GM13976 (cell line): ENCODE measurements around the gene KCNMA1.

Experiments
- DNase-seq: peaks from one replicate; pipeline ENCODE4 v3.0.0; 2012; ENCODE audit warnings: low spot score
- in situ Hi-C: fragments of 300-500 bp; cut with MboI; formaldehyde crosslinking; loops from one replicate; pipeline ENCODE4 v1.12.0; 2022; ENCODE audit warnings: low sequenced_read_pairs, mixed read lengths, inconsistent platforms; ENCODE audit not compliant: unreplicated experiment
- TF ChIP-seq, protein P1 (sequence below): IDR thresholded peaks from 2 replicates; pipeline ENCODE4 v1.5.1; 2012; ENCODE audit warnings: borderline replicate concordance, mild to moderate bottlenecking; ENCODE audit not compliant: insufficient read depth; ENCODE audit errors: extremely low read depth, missing control alignments, control extremely low read depth

KCNMA1 gene

DNA sequence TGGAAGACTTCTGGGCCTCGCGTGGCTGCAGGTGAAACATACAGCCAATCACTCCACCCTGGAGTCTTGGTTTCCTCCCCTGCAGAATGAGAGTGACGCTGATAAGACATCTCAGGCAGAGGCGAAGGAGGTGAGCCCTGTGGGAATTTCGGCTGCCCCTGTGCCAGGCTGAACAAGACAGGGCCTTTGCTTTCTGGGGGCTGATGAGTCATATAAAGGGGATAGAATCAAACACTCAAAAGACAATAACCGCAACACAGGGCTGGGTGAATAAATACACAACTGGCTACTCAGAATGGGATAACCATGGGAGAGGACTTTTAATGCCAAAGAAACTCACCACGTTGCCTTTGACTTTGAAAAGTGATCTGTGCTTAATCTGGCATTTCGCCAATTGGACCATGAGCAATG is 143.8 kb downstream of the KCNMA1 start:
- DNase-seq: no peak
- TF ChIP-seq, protein P1, sequence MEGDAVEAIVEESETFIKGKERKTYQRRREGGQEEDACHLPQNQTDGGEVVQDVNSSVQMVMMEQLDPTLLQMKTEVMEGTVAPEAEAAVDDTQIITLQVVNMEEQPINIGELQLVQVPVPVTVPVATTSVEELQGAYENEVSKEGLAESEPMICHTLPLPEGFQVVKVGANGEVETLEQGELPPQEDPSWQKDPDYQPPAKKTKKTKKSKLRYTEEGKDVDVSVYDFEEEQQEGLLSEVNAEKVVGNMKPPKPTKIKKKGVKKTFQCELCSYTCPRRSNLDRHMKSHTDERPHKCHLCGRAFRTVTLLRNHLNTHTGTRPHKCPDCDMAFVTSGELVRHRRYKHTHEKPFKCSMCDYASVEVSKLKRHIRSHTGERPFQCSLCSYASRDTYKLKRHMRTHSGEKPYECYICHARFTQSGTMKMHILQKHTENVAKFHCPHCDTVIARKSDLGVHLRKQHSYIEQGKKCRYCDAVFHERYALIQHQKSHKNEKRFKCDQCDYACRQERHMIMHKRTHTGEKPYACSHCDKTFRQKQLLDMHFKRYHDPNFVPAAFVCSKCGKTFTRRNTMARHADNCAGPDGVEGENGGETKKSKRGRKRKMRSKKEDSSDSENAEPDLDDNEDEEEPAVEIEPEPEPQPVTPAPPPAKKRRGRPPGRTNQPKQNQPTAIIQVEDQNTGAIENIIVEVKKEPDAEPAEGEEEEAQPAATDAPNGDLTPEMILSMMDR: no peak
- in situ Hi-C loops: no loop called here

DNA sequence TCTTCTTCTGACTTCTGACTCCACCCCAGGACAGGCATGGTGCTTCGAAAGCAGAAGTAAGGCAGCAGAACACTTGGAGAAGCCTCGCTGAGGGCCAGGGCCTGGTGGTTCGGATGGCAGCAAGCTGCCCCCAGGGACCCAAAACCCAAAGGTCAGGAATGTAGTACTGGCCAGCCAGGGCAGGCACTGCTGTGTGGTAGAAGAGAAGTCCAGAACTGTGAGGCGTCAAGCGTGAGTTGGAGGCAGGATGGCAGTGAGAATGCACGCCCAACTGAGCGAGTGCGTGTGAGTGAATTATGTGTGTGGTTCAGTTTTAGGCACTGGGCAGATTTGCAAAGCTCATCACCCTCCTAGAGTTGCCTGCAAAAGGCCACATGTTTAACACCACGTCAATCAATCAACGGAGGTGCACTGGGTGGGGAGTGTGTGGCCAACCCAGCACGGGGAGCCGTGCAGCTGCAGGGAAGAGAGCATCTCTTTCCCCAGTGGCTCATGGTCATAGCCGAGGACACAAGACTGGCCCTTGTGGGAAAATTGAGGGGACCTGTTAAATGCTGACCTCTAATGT is 144.3 kb downstream of the KCNMA1 start:
- no peak for DNase-seq
- TF ChIP-seq, protein P1: no peak
- in situ Hi-C loops: no loop called here

DNA sequence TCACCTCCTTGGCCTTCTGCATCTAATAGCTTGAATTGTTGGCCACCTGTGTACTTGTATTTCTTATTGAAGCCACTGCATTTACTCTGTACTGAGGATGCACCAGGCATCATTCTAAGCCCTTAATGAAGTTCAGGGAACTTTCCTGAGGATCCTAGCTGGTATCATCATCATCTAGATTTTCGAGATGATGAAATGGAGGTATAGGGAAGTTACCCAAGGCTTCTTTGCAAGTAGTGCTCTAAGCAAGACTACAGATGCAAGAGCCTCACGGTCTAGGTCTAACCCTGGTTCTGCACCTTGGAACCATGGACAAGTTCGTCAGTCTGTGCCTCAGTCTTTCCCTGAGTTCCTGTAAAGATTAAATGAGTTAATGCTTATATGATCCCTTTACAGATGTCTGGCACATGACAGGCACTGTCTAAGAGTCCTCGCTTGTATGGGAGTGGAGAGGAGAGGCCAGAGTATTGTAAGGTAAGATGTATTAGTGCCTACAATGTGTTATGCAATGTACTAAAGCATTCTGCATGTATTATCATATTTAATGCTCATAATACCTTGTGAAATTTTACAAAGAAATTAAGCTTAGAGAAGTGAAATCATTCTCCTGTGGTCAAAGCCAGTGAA is 145.1 kb downstream of the KCNMA1 start:
- in situ Hi-C loops: no loop called here

DNA sequence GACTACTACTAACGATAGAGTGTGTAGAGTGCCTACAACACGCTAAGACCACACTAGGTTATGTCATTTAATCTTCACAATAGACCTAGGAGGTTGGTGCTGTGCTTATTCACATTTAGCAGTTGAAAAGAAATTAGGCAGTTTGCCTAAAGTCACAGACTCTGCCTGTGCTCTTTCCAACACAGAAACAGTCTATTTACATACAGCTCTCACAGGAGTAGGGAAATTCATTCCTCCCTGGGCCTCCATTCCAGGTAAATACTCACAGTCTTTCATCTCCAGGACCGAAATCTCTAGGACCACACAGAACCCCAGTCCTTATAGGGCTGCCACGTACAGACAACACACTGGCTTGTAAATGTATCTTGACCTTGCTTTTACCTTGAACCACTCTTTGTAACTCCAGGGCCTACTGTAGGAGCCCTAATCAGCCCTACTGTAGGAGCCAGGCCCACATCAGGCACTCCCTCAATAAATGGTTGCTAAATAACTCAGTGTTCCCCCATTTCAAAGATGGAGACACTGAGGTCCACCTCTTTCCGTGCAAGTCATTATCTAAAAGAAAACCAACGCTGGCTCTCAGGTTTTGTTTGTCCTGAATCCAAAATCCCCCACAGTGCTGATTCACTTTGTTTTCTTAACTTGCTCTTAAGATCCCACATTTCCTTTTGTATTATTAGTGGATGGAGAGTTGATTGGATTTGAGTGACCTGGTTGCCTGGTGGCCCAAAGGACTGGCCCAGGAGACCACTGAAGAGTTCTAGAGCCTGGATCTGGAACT is 146.9 kb downstream of the KCNMA1 start:
- TF ChIP-seq, protein P1: no peak
- no peak for DNase-seq
- in situ Hi-C loops: no loop called here

More for the DNA sequence above, 145.1 kb downstream of the KCNMA1 start:
- TF ChIP-seq, protein P1: no peak
- no peak for DNase-seq

DNA sequence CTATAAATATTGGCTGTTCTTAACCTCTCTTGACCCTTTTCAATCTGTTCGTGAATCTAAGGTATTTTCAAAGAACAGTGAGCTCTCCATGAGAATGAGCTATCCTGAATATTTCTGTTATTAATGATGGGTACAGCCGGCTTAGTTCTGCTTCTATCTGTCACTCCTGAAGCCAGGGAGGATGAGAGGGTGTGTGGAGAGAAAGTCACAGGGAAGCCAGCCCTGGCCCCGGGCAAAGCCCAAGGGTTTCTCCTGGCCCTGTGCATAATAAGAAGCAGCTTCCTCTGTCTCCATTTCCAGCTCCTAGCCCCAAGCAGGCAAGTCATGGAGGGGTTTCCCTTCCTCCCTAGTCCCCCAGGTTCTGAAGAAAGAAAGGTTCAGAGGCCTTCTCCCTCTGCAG is 151.1 kb downstream of the KCNMA1 start:
- in situ Hi-C loops: no loop called here
- TF ChIP-seq, protein P1: no peak
- no peak for DNase-seq

DNA sequence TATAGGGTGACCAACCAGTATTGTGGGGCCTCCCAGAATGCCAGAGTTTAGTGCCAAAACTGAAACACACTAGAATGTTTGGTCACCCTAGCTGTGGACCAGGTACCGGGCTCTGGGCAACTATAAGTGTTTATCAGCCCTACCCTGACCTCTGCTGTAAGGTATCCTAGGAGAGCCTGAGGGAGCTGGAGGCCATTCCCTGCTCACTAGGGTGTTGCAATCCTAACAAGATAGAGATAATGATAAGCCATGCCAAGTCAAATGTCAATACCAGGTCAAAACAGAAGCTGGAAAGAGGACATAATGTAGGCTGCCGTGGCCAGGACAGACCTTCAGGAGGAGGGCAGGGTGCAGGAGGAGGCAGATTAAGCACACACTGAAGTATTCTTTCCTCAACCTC is 151.8 kb downstream of the KCNMA1 start:
- TF ChIP-seq, protein P1: no peak
- in situ Hi-C loops: no loop called here
- no peak for DNase-seq
